Activated CD4-positive, alpha-beta T cell treated with anti-CD3 and anti-CD28 coated beads, Interleukin-2, amount 10 ng/mL, durations not matched to agents 24 days and 14 days (primary cell): ENCODE measurements around the gene EEIG1. TPM values are rescaled to one million over a fixed set of nuclear protein-coding genes. Genes with fewer than 3 reads are reported as not detected.

Experiments used
- total RNA-seq: library from RNA; stranded (reverse); gene quantifications from 2 replicates; pipeline ENCODE4 v1.2.3, GENCODE V29; 2022

The EEIG1 gene
- total RNA-seq, 1 donor from 2014 or later = 64.4 TPM

Other genes starting within 250 kb of the EEIG1 start
- gene TOR2A, start 245.7 kb downstream of the EEIG1 start, total RNA-seq = 20.4 and 21.4 TPM in 2 replicates
- 22.2 and 23.3 TPM in 2 replicates for gene SH2D3C, start 202.3 kb downstream of the EEIG1 start, total RNA-seq
- gene CDK9, start 195.0 kb downstream of the EEIG1 start, total RNA-seq = 79.1 and 96.4 TPM in 2 replicates
- 126 and 128 TPM in 2 replicates for gene FPGS, start 178.1 kb downstream of the EEIG1 start, total RNA-seq
- 29.9 and 32.4 TPM in 2 replicates for gene ENG, start 126.3 kb downstream of the EEIG1 start, total RNA-seq
- gene AK1, start 103.3 kb downstream of the EEIG1 start, total RNA-seq = 18.0 and 19.9 TPM in 2 replicates
- gene ST6GALNAC6, start 81.4 kb downstream of the EEIG1 start, total RNA-seq = 53.3 and 61.2 TPM in 2 replicates
- gene ST6GALNAC4, start 63.9 kb downstream of the EEIG1 start, total RNA-seq = 28.0 and 28.3 TPM in 2 replicates
- 0.89 and 0.90 TPM in 2 replicates for gene PIP5KL1, start 50.2 kb downstream of the EEIG1 start, total RNA-seq
- 62.7 and 65.1 TPM in 2 replicates for gene DPM2, start 43.1 kb downstream of the EEIG1 start, total RNA-seq
- 9.6 and 11.1 TPM in 2 replicates for gene NAIF1, start 86.3 kb upstream of the EEIG1 start, total RNA-seq
- gene SLC25A25, start 87.2 kb upstream of the EEIG1 start, total RNA-seq = 12.2 and 14.0 TPM in 2 replicates
- 84.6 and 89.8 TPM in 2 replicates for gene PTGES2, start 146.7 kb upstream of the EEIG1 start, total RNA-seq
- gene LCN2, start 168.5 kb upstream of the EEIG1 start, total RNA-seq = not detected in 2 replicates
- gene BBLN, start 179.3 kb upstream of the EEIG1 start, total RNA-seq = 89.3 and 91.4 TPM in 2 replicates
- 142 and 143 TPM in 2 replicates for gene CIZ1, start 210.6 kb upstream of the EEIG1 start, total RNA-seq
- gene DNM1, start 222.4 kb upstream of the EEIG1 start, total RNA-seq = 0.95 and 1.5 TPM in 2 replicates